ENCODE measurements around the gene ABCC11. TPM values are rescaled to one million over a fixed set of nuclear protein-coding genes. Genes with fewer than 3 reads are reported as not detected.

Gene ABCC11
- total and polyA plus RNA-seq, 2 of the 4 experiments (the other 2 are of a cell fraction): 0.09 to 0.18 TPM

DNA sequence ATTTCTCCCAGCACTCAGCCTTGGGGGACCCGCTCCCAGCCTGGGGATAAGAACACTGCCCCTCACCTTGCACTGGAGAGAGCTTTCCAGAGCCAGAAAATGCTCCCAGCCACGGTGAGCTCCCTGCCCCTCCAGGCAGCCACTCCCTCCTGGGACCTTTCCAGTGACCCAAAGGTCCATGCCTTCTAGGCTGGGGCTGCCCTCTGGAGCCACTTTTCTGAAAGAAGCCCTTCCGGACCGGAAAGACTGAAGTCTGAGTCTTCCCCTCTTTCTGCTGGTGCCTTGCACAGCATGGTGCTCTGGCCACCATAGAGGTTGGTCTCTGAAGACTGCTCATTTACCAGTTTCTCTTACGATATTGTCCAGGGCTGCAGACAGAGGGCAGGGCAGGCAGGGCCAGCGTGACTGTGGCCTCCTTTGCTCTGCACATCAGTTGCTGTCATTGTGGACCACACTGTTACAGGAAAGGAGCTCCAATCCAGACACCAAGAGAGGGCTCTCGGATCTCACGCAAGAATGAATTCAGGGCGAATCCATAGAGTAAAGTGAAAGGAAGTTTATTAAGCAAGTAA, 84.4 kb downstream of the ABCC11 start:
- Histone ChIP-seq H3K23ac (ENCODE audit: low read depth, low read length) (no peak overlapping the region), H3K14ac (replicated peaks; ENCODE audit: low read depth, low read length) (no peak overlapping the region), H4K5ac (ENCODE audit: low read depth, low read length) (no peak overlapping the region), H3K9me1 (ENCODE audit: insufficient read depth, low read length) (0 out of 2 replicates have a peak, but pooled peaks cover 5% of the 10 kb centered on the region), H4K8ac (ENCODE audit: low read depth in 2 of 2, low read length in 2 of 2) (no peak overlapping the region), H4K91ac (ENCODE audit: insufficient read depth, low read depth, low read length) (no peak overlapping the region), H3K9me3 (ENCODE audit: control insufficient read depth, insufficient read depth, low read length) (no peaks in the 10 kb centered on the region), H3K27me3 (ENCODE audit: control insufficient read depth, insufficient read depth, low read length) (peaks cover 2% of the 10 kb centered on the region; the same call in 1 of the 2 replicates), H3K9ac (ENCODE audit: low read depth, low read length) (no peak overlapping the region), H3K36me3 (ENCODE audit: control insufficient read depth, insufficient read depth, low read length) (no peaks in the 10 kb centered on the region), H3K18ac (ENCODE audit: low read depth, low read length) (no peak overlapping the region), H2AFZ (replicated peaks; ENCODE audit: low read length, poor library complexity) (no peak overlapping the region), H2BK20ac (ENCODE audit: low read depth, low read length) (no peak overlapping the region), H3K4me3 (ENCODE audit: insufficient read depth, low read depth, low read length) (no peak overlapping the region), H2AK5ac (ENCODE audit: low read depth, low read length) (no peak overlapping the region), H4K20me1 (ENCODE audit: insufficient read depth, low read length) (no peaks in the 10 kb centered on the region), H2BK5ac (ENCODE audit: low read depth, low read length, poor library complexity, severe bottlenecking) (no peak overlapping the region), H3K79me1 (ENCODE audit: low read depth in 1 of 2, low read length in 2 of 2) (no peaks in the 10 kb centered on the region), H3K27ac (ENCODE audit: insufficient read depth, low read length) (no peak overlapping the region), H2BK15ac (ENCODE audit: low read depth, low read length) (no peak overlapping the region), H3K56ac (ENCODE audit: extremely low read depth, insufficient read depth, low read length) (no peak overlapping the region), H3K4me2 (ENCODE audit: low read depth, low read length) (no peak overlapping the region), H3K4me1 (ENCODE audit: control insufficient read depth, insufficient read depth, low read length) (no peaks in the 10 kb centered on the region; the same call in none of the 2 replicates), H2AK9ac (replicated peaks; ENCODE audit: low read depth, low read length, poor library complexity) (no peak overlapping the region), H3K4ac (ENCODE audit: low read depth, low read length) (no peak overlapping the region), H2BK120ac (ENCODE audit: low read depth, low read length) (no peak overlapping the region)
- WGBS, 2 experiments (ENCODE audit: extremely low coverage in 2 of 2, insufficient read length in 1 of 2): 97% methylated on average over 4 of the region's 9 CpGs; no CpG with 5 or more reads in 1 of the 2 experiments
- TF ChIP-seq NFE2L2 (IDR thresholded peaks at IDR 0.05; ENCODE audit: low read depth, low read length): no peak
- TF ChIP-seq MXI1 (IDR thresholded peaks at IDR 0.05; ENCODE audit: borderline replicate concordance, low read depth, low read length): no peak
- no peak for TF ChIP-seq POLR2A (IDR thresholded peaks at IDR 0.05; ENCODE audit: low read depth, low read length)
- TF ChIP-seq, protein P1, sequence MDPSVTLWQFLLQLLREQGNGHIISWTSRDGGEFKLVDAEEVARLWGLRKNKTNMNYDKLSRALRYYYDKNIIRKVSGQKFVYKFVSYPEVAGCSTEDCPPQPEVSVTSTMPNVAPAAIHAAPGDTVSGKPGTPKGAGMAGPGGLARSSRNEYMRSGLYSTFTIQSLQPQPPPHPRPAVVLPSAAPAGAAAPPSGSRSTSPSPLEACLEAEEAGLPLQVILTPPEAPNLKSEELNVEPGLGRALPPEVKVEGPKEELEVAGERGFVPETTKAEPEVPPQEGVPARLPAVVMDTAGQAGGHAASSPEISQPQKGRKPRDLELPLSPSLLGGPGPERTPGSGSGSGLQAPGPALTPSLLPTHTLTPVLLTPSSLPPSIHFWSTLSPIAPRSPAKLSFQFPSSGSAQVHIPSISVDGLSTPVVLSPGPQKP (IDR thresholded peaks at IDR 0.05; ENCODE audit: borderline replicate concordance, low read depth, low read length): no peak
- no peak for TF ChIP-seq BHLHE40 (IDR thresholded peaks at IDR 0.05; ENCODE audit: low read depth, low read length)
- TF ChIP-seq RCOR1 (IDR thresholded peaks at IDR 0.05; ENCODE audit: insufficient replicate concordance, low read length): no peak
- TF ChIP-seq SMC3 (IDR thresholded peaks at IDR 0.05; ENCODE audit: low read depth, low read length): no peak
- TF ChIP-seq, protein P2, sequence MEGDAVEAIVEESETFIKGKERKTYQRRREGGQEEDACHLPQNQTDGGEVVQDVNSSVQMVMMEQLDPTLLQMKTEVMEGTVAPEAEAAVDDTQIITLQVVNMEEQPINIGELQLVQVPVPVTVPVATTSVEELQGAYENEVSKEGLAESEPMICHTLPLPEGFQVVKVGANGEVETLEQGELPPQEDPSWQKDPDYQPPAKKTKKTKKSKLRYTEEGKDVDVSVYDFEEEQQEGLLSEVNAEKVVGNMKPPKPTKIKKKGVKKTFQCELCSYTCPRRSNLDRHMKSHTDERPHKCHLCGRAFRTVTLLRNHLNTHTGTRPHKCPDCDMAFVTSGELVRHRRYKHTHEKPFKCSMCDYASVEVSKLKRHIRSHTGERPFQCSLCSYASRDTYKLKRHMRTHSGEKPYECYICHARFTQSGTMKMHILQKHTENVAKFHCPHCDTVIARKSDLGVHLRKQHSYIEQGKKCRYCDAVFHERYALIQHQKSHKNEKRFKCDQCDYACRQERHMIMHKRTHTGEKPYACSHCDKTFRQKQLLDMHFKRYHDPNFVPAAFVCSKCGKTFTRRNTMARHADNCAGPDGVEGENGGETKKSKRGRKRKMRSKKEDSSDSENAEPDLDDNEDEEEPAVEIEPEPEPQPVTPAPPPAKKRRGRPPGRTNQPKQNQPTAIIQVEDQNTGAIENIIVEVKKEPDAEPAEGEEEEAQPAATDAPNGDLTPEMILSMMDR (conservative IDR thresholded peaks at IDR 0.05; ENCODE audit: low read depth, low read length): no peak
- TF ChIP-seq MAZ (IDR thresholded peaks at IDR 0.05; ENCODE audit: borderline replicate concordance, low read depth, low read length): no peak
- TF ChIP-seq MAFK (IDR thresholded peaks at IDR 0.05; ENCODE audit: low read depth, low read length): no peak
- no peak for TF ChIP-seq CHD1 (IDR thresholded peaks at IDR 0.05; ENCODE audit: low read depth, low read length)
- no peak for TF ChIP-seq RFX5 (IDR thresholded peaks at IDR 0.05; ENCODE audit: low read depth, low read length)
- TF ChIP-seq, protein P3, sequence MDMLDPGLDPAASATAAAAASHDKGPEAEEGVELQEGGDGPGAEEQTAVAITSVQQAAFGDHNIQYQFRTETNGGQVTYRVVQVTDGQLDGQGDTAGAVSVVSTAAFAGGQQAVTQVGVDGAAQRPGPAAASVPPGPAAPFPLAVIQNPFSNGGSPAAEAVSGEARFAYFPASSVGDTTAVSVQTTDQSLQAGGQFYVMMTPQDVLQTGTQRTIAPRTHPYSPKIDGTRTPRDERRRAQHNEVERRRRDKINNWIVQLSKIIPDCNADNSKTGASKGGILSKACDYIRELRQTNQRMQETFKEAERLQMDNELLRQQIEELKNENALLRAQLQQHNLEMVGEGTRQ (IDR thresholded peaks at IDR 0.05; ENCODE audit: low read depth, low read length): no peak
- TF ChIP-seq RAD21 (IDR thresholded peaks at IDR 0.05; ENCODE audit: low read length): no peak
- no peak for TF ChIP-seq FOS (IDR thresholded peaks at IDR 0.05; ENCODE audit: low read depth, low read length)
- TF ChIP-seq CEBPB (IDR thresholded peaks at IDR 0.05; ENCODE audit: low read depth, low read length): no peak
- BruUV-seq (replicated peaks): no TSS peak
- POLR2A ChIA-PET (ENCODE audit: unreplicated experiment): no interaction called here
- DNase-seq: no peak
- intact Hi-C loops (cut with micrococcal nuclease) (no loop called here), dilution Hi-C loops (cut with HindIII; ENCODE audit: low sequenced_read_pairs, unreplicated experiment) (no loop called here), in situ Hi-C loops (cut with MboI; ENCODE audit: low sequenced_read_pairs) (loop anchor here (5.0 to 25.0 kb wide), 4 partner anchors 426 to 1216 kb away; partner anchors contain the start of genes ITFG1 and PHKB)
- CTCF ChIA-PET: no interaction called here
- ATAC-seq (ENCODE audit: low read depth): no peak

All from IMR-90 (cell line).